Liver (tissue), 9 donors: Measurements from ENCODE around the gene WNT4. TPM values are rescaled to one million over a fixed set of nuclear protein-coding genes. Genes with fewer than 3 reads are reported as not detected.

Source experiments
- DNase-seq: peaks from one replicate; pipeline ENCODE4 v3.0.0-alpha.2; 2017; ENCODE audit warnings: low spot score
- H3K27ac ChIP-seq, 2 donors: one replicate each; pipeline ENCODE4 v1.7.0; 2013; ENCODE audit warnings: inconsistent platforms in 2 of 2, low read length in 2 of 2, control low read depth in 1 of 2, low read depth in 1 of 2, mild to moderate bottlenecking in 1 of 2
- H3K27me3 ChIP-seq, 4 donors: one replicate each; pipeline versions ENCODE4 v1.6.1 to v1.7.0; 2013; ENCODE audit warnings: low read length in 3 of 4, inconsistent platforms in 1 of 4, mild to moderate bottlenecking in 1 of 4, moderate library complexity in 1 of 4; ENCODE audit not compliant: control insufficient read depth in 4 of 4, insufficient read depth in 4 of 4
- H3K36me3 ChIP-seq, 4 donors: one replicate each; pipeline versions ENCODE4 v1.6.1 to v1.7.0; 2013; ENCODE audit warnings: low read length in 3 of 4, mild to moderate bottlenecking in 3 of 4, low read depth in 1 of 4, moderate library complexity in 1 of 4; ENCODE audit not compliant: control insufficient read depth in 4 of 4, insufficient read depth in 3 of 4
- H3K4me1 ChIP-seq, 4 donors: one replicate each; pipeline versions ENCODE4 v1.6.1 to v1.7.0; 2013; ENCODE audit warnings: low read length in 3 of 4, mild to moderate bottlenecking in 3 of 4, moderate library complexity in 1 of 4; ENCODE audit not compliant: control insufficient read depth in 4 of 4, insufficient read depth in 4 of 4
- H3K4me3 ChIP-seq, 3 donors: one replicate each; pipeline versions ENCODE4 v1.6.1 to v1.7.0; 2013; ENCODE audit warnings: low read length in 3 of 3, control low read depth in 1 of 3, low read depth in 1 of 3, mild to moderate bottlenecking in 1 of 3
- H3K9ac ChIP-seq, 2 donors: one replicate each; pipeline ENCODE4 v1.7.0; 2013; ENCODE audit warnings: low read length in 2 of 2, mild to moderate bottlenecking in 2 of 2, moderate library complexity in 2 of 2, control low read depth in 1 of 2, low read depth in 1 of 2
- H3K9me3 ChIP-seq, 4 donors: one replicate each; pipeline versions ENCODE4 v1.6.1 to v1.7.0; 2013; ENCODE audit warnings: low read length in 3 of 4; ENCODE audit not compliant: control insufficient read depth in 4 of 4
- EGR1 ChIP-seq, 2 donors: IDR thresholded peaks; 2 replicates each; pipeline ENCODE4 v1.6.1; 2016 to 2018; ENCODE audit warnings: antibody characterized with exemption in 2 of 2, low read depth in 2 of 2
- FOXA1 ChIP-seq: IDR thresholded peaks from 2 replicates; pipeline ENCODE4 v1.6.1; 2016; ENCODE audit warnings: antibody characterized with exemption
- FOXA2 ChIP-seq: IDR thresholded peaks from 2 replicates; pipeline ENCODE4 v1.6.1; 2016; ENCODE audit warnings: antibody characterized with exemption
- GABPA ChIP-seq, 2 donors: IDR thresholded peaks in 1 of 2; conservative IDR thresholded peaks in 1 of 2; 2 replicates each; pipeline ENCODE4 v1.6.1; 2016; ENCODE audit warnings: antibody characterized with exemption in 2 of 2, mild to moderate bottlenecking in 1 of 2, moderate library complexity in 1 of 2
- HNF4A ChIP-seq, 2 donors: conservative IDR thresholded peaks; 2 replicates each; pipeline ENCODE4 v1.6.1; 2016; ENCODE audit warnings: antibody characterized with exemption in 2 of 2, mild to moderate bottlenecking in 2 of 2
- HNF4G ChIP-seq: IDR thresholded peaks from 2 replicates; pipeline ENCODE4 v1.6.1; 2016; ENCODE audit warnings: antibody characterized with exemption
- JUND ChIP-seq, 2 donors: IDR thresholded peaks; 2 replicates each; pipeline ENCODE4 v1.6.1; 2016; ENCODE audit warnings: antibody characterized with exemption in 2 of 2
- NR2F2 ChIP-seq: IDR thresholded peaks from 2 replicates; pipeline ENCODE4 v1.6.1; 2016; ENCODE audit warnings: antibody characterized with exemption
- RAD21 ChIP-seq, 2 donors: IDR thresholded peaks; 2 replicates each; pipeline ENCODE4 v1.6.1; 2016; ENCODE audit warnings: antibody characterized with exemption in 2 of 2, mild to moderate bottlenecking in 2 of 2
- REST ChIP-seq: IDR thresholded peaks from 2 replicates; pipeline ENCODE4 v1.6.1; 2016; ENCODE audit warnings: antibody characterized with exemption, mild to moderate bottlenecking
- RXRA ChIP-seq, 2 donors: IDR thresholded peaks; 2 replicates each; pipeline ENCODE4 v1.6.1; 2017 to 2018; ENCODE audit warnings: antibody characterized with exemption in 2 of 2, mild to moderate bottlenecking in 1 of 2
- SP1 ChIP-seq: IDR thresholded peaks from 2 replicates; pipeline ENCODE4 v1.6.1; 2018; ENCODE audit warnings: antibody characterized with exemption, mild to moderate bottlenecking
- TAF1 ChIP-seq: conservative IDR thresholded peaks from 2 replicates; pipeline ENCODE4 v1.6.1; 2016; ENCODE audit warnings: antibody characterized with exemption, mild to moderate bottlenecking
- YY1 ChIP-seq: IDR thresholded peaks from 2 replicates; pipeline ENCODE4 v1.6.1; 2016; ENCODE audit warnings: antibody characterized with exemption, mild to moderate bottlenecking
- ZBTB33 ChIP-seq: IDR thresholded peaks from 2 replicates; pipeline ENCODE4 v1.6.1; 2016; ENCODE audit warnings: antibody characterized with exemption
- WGBS: extraction: QIAGEN DNeasy Blood & Tissue Kit; methylation state at CpG from one replicate; pipeline ENCODE4 v1.1.7; 2013; 5-methylcytosine and 5-hydroxymethylcytosine counted together
- polyA plus RNA-seq, 2 donors: library from polyadenylated mRNA; stranded (reverse) in 1 of 2; unstranded in 1 of 2; fragments of 200-250 nt in 1 of 2; fragments of >200 nt in 1 of 2; fragmentation: Nextera tagmentation in 1 of 2; extraction: Ambion mirVana in 1 of 2; gene quantifications; one replicate each; pipeline versions ENCODE4 v1.2.1 to v1.2.3, GENCODE V29; 2013 to 2015
- total RNA-seq, 2 donors: library from RNA; depleted of rRNA; stranded (reverse); fragments of >200 nt; gene quantifications; one replicate each; pipeline ENCODE4 v1.2.3, GENCODE V29; 2014
- TF ChIP-seq, protein P1 (sequence below): fragments of 150-350 bp; IDR thresholded peaks from 2 replicates; pipeline ENCODE4 v1.5.1; 2017; ENCODE audit warnings: improper control_type of control experiment, low read depth, low read length; ENCODE audit not compliant: missing input control
- TF ChIP-seq, protein P2 (sequence below): IDR thresholded peaks from 2 replicates; pipeline ENCODE4 v1.6.1; 2016; ENCODE audit warnings: antibody characterized with exemption
- TF ChIP-seq, protein P3 (sequence below): IDR thresholded peaks from 2 replicates; pipeline ENCODE4 v1.6.1; 2016; ENCODE audit warnings: antibody characterized with exemption
- donor health status: healthy.
- donor health status: healthy.
- donor health status: healthy.
- donor health status: healthy.
- donor health status: healthy.

The WNT4 gene
- total and polyA plus RNA-seq, 4 donors: under 0.01 to 0.09 TPM; not detected in 2

DNA sequence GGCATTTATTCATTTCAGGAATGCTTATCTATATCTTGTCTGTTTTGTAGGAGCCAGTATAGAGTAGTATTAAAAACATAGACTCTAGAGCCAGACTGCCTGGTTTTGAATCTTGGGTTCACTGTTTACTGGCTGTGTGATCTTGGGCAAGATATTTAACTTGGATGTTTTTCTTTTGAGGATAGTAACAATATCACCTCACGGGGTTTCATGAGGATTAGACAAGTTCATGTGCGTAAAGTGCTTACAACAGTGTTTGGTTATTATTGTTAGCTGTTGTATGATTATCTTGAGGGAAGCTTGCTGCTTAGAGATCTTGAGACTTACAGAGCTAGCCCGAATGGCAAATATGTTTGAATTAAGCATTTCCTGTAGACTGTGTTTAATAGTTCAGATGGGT lies 40.2 kb downstream of the WNT4 start:
- Histone ChIP-seq H3K27me3 (no peaks in the 10 kb centered on the region), H3K9ac (no peak overlapping the region), H3K4me3 (no peak overlapping the region), H3K36me3 (peaks cover 4 to 11% (median 5%) of the 10 kb centered on the region in 4 donors), H3K4me1 (no peaks in the 10 kb centered on the region), H3K9me3 (no peaks in the 10 kb centered on the region), H3K27ac (no peak overlapping the region)
- WGBS: 83% methylated on average over 3 of the region's 3 CpGs
- no peak for DNase-seq
- no peak for TF ChIP-seq HNF4A (conservative IDR thresholded peaks at IDR 0.05)
- TF ChIP-seq RAD21 (IDR thresholded peaks at IDR 0.05): no peak
- TF ChIP-seq EGR1 (IDR thresholded peaks at IDR 0.05; ENCODE audit: low read depth in 2 of 2): no peak
- no peak for TF ChIP-seq NR2F2

DNA sequence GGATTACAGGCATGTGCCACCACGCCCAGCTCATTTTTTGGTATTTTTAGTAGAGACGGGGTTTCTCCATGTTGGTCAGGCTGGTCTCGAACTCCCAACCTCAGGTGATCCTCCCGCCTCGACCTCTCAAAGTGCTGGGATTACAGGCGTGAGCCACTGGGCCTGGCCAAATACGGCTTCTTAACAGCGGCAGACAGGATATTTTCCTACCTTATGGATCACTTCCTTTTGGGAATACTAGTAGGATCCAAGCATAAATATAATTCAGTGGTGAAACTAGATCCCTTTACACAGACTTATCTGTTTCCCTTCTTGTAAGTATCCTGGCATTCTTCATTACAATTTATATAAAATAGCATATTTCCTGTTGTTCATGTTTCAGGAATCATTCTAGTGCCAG lies 40.9 kb downstream of the WNT4 start:
- no peak overlapping the region for H3K4me3 ChIP-seq
- no peak for TF ChIP-seq HNF4A (conservative IDR thresholded peaks at IDR 0.05)
- TF ChIP-seq YY1: no peak
- TF ChIP-seq FOXA2: no peak
- TF ChIP-seq, protein P1, sequence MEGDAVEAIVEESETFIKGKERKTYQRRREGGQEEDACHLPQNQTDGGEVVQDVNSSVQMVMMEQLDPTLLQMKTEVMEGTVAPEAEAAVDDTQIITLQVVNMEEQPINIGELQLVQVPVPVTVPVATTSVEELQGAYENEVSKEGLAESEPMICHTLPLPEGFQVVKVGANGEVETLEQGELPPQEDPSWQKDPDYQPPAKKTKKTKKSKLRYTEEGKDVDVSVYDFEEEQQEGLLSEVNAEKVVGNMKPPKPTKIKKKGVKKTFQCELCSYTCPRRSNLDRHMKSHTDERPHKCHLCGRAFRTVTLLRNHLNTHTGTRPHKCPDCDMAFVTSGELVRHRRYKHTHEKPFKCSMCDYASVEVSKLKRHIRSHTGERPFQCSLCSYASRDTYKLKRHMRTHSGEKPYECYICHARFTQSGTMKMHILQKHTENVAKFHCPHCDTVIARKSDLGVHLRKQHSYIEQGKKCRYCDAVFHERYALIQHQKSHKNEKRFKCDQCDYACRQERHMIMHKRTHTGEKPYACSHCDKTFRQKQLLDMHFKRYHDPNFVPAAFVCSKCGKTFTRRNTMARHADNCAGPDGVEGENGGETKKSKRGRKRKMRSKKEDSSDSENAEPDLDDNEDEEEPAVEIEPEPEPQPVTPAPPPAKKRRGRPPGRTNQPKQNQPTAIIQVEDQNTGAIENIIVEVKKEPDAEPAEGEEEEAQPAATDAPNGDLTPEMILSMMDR: no peak
- no peak for TF ChIP-seq HNF4G
- no peaks in the 10 kb centered on the region for H3K27me3 ChIP-seq
- H3K36me3 ChIP-seq: peaks cover 6 to 12% (median 8%) of the 10 kb centered on the region in 4 donors
- 92% methylated on average over 8 of the region's 8 CpGs for WGBS
- DNase-seq: no peak
- no peaks in the 10 kb centered on the region for H3K4me1 ChIP-seq
- no peaks in the 10 kb centered on the region for H3K9me3 ChIP-seq
- no peak overlapping the region for H3K9ac ChIP-seq
- no peak overlapping the region for H3K27ac ChIP-seq

DNA sequence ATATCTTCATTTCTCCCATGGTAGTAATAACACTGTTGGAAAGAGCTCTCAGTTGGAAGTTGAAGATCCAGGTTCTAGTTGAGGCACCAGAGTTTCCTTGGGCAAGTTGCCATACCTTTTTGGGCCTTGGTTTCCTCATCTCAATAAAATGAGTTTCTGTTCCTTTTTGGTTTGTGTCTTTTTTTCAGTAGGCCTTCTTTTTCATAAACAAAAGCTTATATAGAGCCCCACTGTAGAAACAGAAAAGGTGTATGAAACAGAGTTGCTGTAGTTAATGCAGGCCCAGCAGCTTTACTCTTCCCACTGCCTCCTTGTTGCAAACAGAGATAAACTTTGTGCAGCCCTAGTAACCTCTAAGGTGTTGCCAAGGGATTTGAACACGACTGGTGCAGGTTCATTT lies 41.7 kb downstream of the WNT4 start:
- no peaks in the 10 kb centered on the region for H3K9me3 ChIP-seq
- no peaks in the 10 kb centered on the region for H3K4me1 ChIP-seq
- no peak overlapping the region for H3K27ac ChIP-seq
- H3K9ac ChIP-seq: no peak overlapping the region
- no peak overlapping the region for H3K4me3 ChIP-seq
- 70% methylated on average over 1 of the region's 1 CpG for WGBS
- peaks cover 8 to 18% (median 13%) of the 10 kb centered on the region in 4 donors for H3K36me3 ChIP-seq
- no peak for DNase-seq
- H3K27me3 ChIP-seq: no peaks in the 10 kb centered on the region
- TF ChIP-seq, protein P2, sequence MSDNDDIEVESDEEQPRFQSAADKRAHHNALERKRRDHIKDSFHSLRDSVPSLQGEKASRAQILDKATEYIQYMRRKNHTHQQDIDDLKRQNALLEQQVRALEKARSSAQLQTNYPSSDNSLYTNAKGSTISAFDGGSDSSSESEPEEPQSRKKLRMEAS: no peak
- TF ChIP-seq TAF1: no peak
- TF ChIP-seq EGR1 (IDR thresholded peaks at IDR 0.05; ENCODE audit: low read depth in 2 of 2): no peak
- no peak for TF ChIP-seq NR2F2
- TF ChIP-seq SP1: no peak
- no peak for TF ChIP-seq RXRA (IDR thresholded peaks at IDR 0.05)
- TF ChIP-seq FOXA2: no peak
- TF ChIP-seq YY1: no peak
- no peak for TF ChIP-seq HNF4A (conservative IDR thresholded peaks at IDR 0.05)
- TF ChIP-seq JUND (IDR thresholded peaks at IDR 0.05): no peak
- no peak for TF ChIP-seq GABPA (IDR thresholded peaks at IDR 0.05 in 1 of 2, conservative IDR thresholded peaks at IDR 0.05 in 1 of 2)
- no peak for TF ChIP-seq HNF4G
- TF ChIP-seq ZBTB33: no peak
- no peak for TF ChIP-seq REST
- no peak for TF ChIP-seq FOXA1
- TF ChIP-seq, protein P3, sequence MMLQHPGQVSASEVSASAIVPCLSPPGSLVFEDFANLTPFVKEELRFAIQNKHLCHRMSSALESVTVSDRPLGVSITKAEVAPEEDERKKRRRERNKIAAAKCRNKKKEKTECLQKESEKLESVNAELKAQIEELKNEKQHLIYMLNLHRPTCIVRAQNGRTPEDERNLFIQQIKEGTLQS: no peak
- TF ChIP-seq, protein P1: no peak
- TF ChIP-seq RAD21 (IDR thresholded peaks at IDR 0.05): no peak
